ENCODE results near the gene ITM2C.

The ITM2C gene

GRCh38 chr2:230864605-230865306, at the start of gene ITM2C:
Gene ITM2C (plus strand): TSS chr2:230864942. CDS start chr2:230865026, 84 bp downstream.
- peak in 54 of 58 donors; percentile 26 to 87 (median 65) for DNase-seq

GRCh38 chr2:230815088-230815487, 49.7 kb upstream of the ITM2C start:
- DNase-seq, result no peak

GRCh38 chr2:230816735-230817134, 48.0 kb upstream of the ITM2C start:
- peak in 4 of 58 donors; percentile 4 to 11 (median 6) for DNase-seq

- DNase-seq, result no peak
Measured at GRCh38 chr2:230819433-230819832, 45.3 kb upstream of the ITM2C start.

- DNase-seq, result no peak
Measured at GRCh38 chr2:230821261-230821990, 43.3 kb upstream of the ITM2C start.

GRCh38 chr2:230821991-230822520, 42.7 kb upstream of the ITM2C start:
- peak in 1 of 58 donors; percentile 6 for DNase-seq

GRCh38 chr2:230823264-230823964, 41.3 kb upstream of the ITM2C start:
- no peak for DNase-seq

GRCh38 chr2:230824406-230824978, 40.2 kb upstream of the ITM2C start:
- DNase-seq, result peak in 44 of 58 donors; percentile 5 to 82 (median 30)

GRCh38 chr2:230825354-230825753, 39.4 kb upstream of the ITM2C start:
- no peak for DNase-seq

GRCh38 chr2:230827774-230828271, 36.9 kb upstream of the ITM2C start:
- DNase-seq, result no peak

GRCh38 chr2:230828272-230828961, 36.3 kb upstream of the ITM2C start:
- DNase-seq, result no peak

GRCh38 chr2:230829293-230829692, 35.4 kb upstream of the ITM2C start:
- DNase-seq, result no peak

- DNase-seq, result no peak
Measured at GRCh38 chr2:230829959-230830358, 34.8 kb upstream of the ITM2C start.

GRCh38 chr2:230830428-230830827, 34.3 kb upstream of the ITM2C start:
- no peak for DNase-seq

GRCh38 chr2:230840301-230840700, 24.4 kb upstream of the ITM2C start:
- no peak for DNase-seq

- no peak for DNase-seq
Measured at GRCh38 chr2:230842473-230842872, 22.3 kb upstream of the ITM2C start.

- DNase-seq, result no peak
Measured at GRCh38 chr2:230843132-230843531, 21.6 kb upstream of the ITM2C start.

- no peak for DNase-seq
Measured at GRCh38 chr2:230846360-230846759, 18.4 kb upstream of the ITM2C start.

GRCh38 chr2:230847883-230848388, 16.8 kb upstream of the ITM2C start:
- DNase-seq, result peak in 56 of 58 donors; percentile 20 to 95 (median 64)

GRCh38 chr2:230849633-230850357, 14.9 kb upstream of the ITM2C start:
- peak in 4 of 58 donors; percentile 3 to 31 (median 6) for DNase-seq
